Measurements from ENCODE around the gene SELENOI.

DNA sequence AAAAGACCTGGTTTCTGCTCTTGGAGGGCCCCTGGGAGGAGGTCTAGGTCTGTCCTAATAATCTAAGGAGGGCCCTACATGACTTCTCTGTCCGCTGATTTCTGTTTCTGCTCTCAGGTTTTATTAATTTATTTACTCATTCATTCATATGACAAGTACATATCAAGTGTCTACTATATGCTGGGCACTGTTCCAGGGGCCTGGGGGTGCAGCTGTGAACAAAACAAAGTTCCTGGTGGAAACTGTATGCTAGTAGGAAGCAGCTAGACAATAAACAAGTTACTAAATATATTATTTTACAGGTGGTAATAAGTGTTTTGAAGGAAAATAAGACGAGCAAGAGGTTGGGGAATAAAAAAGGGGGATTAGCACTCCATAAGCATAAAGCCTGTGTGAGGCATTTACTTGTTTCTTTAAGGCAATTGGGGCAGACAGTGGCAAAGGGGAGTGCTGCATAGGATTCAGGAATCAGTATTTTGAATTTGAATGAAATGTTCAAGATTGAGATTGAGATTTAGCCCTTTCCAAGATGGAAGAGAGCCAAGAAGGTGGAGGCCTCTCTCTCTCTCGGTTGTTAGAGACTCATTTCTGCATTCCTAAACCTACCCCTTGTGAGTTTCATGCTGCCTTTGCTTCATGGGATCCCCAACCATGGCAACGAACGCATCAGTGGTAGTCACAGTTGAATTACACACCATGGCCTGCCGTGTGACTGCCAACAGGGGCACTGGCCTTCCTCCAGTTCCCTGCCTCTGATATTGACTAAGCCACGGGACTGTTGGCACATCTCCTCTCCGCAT is 84.0 kb downstream of the SELENOI start:
- TF ChIP-seq SUZ12 (IDR thresholded peaks at IDR 0.05) (no peak), NFRKB (IDR thresholded peaks at IDR 0.05) (no peak)

All from HEK293T (cell line).